Upper lobe of left lung (tissue), 6 donors: Measurements from ENCODE around the gene CUEDC1. TPM values are rescaled to one million over a fixed set of nuclear protein-coding genes. Genes with fewer than 3 reads are reported as not detected.

Experiments
- ATAC-seq, 2 donors: fragments of 200-7000 bp; cut with Tn5 transposase; one replicate each; pipeline ENCODE4 v1.9.1; 2022; ENCODE audit warnings: mild to moderate bottlenecking in 2 of 2, moderate library complexity in 2 of 2; ENCODE audit not compliant: low FRiP score in 2 of 2
- DNase-seq, 2 donors: peaks; one replicate each; pipeline ENCODE4 v3.0.0-alpha.2; 2019 to 2020
- H3K27ac ChIP-seq, 4 donors: fragments of 200-600 bp; sonication (generic); one replicate each; pipeline ENCODE4 v1.5.1; 2016 to 2019
- H3K27me3 ChIP-seq, 4 donors: fragments of 200-600 bp; sonication (generic); one replicate each; pipeline ENCODE4 v1.5.1; 2017 to 2019
- H3K36me3 ChIP-seq, 4 donors: fragments of 200-600 bp; sonication (generic); one replicate each; pipeline ENCODE4 v1.5.1; 2016 to 2019
- H3K4me1 ChIP-seq, 4 donors: fragments of 200-600 bp; sonication (generic); one replicate each; pipeline ENCODE4 v1.5.1; 2018 to 2019
- H3K4me3 ChIP-seq, 4 donors: fragments of 200-600 bp; sonication (generic); one replicate each; pipeline ENCODE4 v1.5.1; 2017 to 2019; ENCODE audit warnings: mild to moderate bottlenecking in 2 of 4, moderate library complexity in 1 of 4
- H3K9me3 ChIP-seq, 4 donors: fragments of 200-600 bp; sonication (generic); one replicate each; pipeline ENCODE4 v1.5.1; 2018 to 2019
- CTCF ChIP-seq, 6 experiments: fragments of 450-650 bp in 4 of 6; fragments of 200-600 bp in 2 of 6; sonication (generic) in 2 of 6; IDR thresholded peaks; one replicate each; pipeline ENCODE4 v1.5.1; 2016 to 2019; ENCODE audit warnings: antibody characterized with exemption in 6 of 6
- EP300 ChIP-seq, 4 donors: sonication (generic); formaldehyde crosslinking; IDR thresholded peaks; one replicate each; pipeline ENCODE4 v1.5.1; 2017; ENCODE audit warnings: antibody characterized with exemption in 4 of 4, control low read depth in 2 of 4
- POLR2A ChIP-seq, 4 donors: fragments of 450-650 bp; IDR thresholded peaks; one replicate each; pipeline ENCODE4 v1.5.1; 2016 to 2017; ENCODE audit warnings: antibody characterized with exemption in 4 of 4, mild to moderate bottlenecking in 2 of 4
- POLR2AphosphoS5 ChIP-seq, 2 donors: sonication (generic); formaldehyde crosslinking; IDR thresholded peaks; one replicate each; pipeline ENCODE4 v1.5.1; 2017; ENCODE audit warnings: antibody characterized with exemption in 2 of 2
- WGBS, 2 donors: methylation state at CpG; one replicate each; pipeline ENCODE4 v1.1.5; 2017 to 2018; 5-methylcytosine and 5-hydroxymethylcytosine counted together
- small RNA-seq, 4 donors: library from RNA; depleted of rRNA; stranded (forward); fragments of <200 nt; gene quantifications; one replicate each; pipeline ENCODE3, GENCODE V24; 2016
- total RNA-seq, 6 donors: library from RNA; depleted of rRNA in 4 of 6; stranded (reverse); fragments of >200 nt in 4 of 6; gene quantifications; one replicate each; pipeline versions ENCODE4 v1.1.0 to v1.2.1, GENCODE V29; 2016 to 2021
- donor health status: DM: no; HTN: no; CAD: no; lungs with moderate emphysema.
- donor health status: DM: no; HTN: yes; CAD: no; lungs with severe emphysema.

The CUEDC1 gene
- total RNA-seq, 6 donors from 2014 or later, result 33.3 to 119 (median 54.4) TPM

- H3K4me1 ChIP-seq, result peaks cover 8 to 18% (median 14%) of the 10 kb centered on the region in 4 donors
- 52 to 71% methylated on average over 1 of the region's 1 CpG for WGBS, 2 donors
Measured at GRCh38 chr17:57814421-57814820, 140.8 kb downstream of the CUEDC1 start.

GRCh38 chr17:57811638-57812280, 143.5 kb downstream of the CUEDC1 start:
- WGBS, 2 donors, result 54 to 57% methylated on average over 8 of the region's 8 CpGs
- Histone ChIP-seq H3K4me1 (peaks cover 8 to 18% (median 14%) of the 10 kb centered on the region in 4 donors), H3K27me3 (no peaks in the 10 kb centered on the region), H3K9me3 (no peaks in the 10 kb centered on the region), H3K4me3 (no peak overlapping the region), H3K27ac (no peak overlapping the region), H3K36me3 (no peaks in the 10 kb centered on the region)
- no peak for ATAC-seq
- TF ChIP-seq POLR2AphosphoS5 (IDR thresholded peaks at IDR 0.05) (no peak), POLR2A (IDR thresholded peaks at IDR 0.05) (no peak), EP300 (IDR thresholded peaks at IDR 0.05) (no peak), CTCF (IDR thresholded peaks at IDR 0.05) (no peak)
- no peak for DNase-seq

More at GRCh38 chr17:57814421-57814820, 140.8 kb downstream of the CUEDC1 start:
- Histone ChIP-seq H3K27ac (no peak overlapping the region), H3K27me3 (no peaks in the 10 kb centered on the region), H3K4me3 (no peak overlapping the region), H3K9me3 (no peaks in the 10 kb centered on the region), H3K36me3 (no peaks in the 10 kb centered on the region)
- no peak for DNase-seq
- TF ChIP-seq CTCF (IDR thresholded peaks at IDR 0.05) (no peak), POLR2A (IDR thresholded peaks at IDR 0.05) (no peak), EP300 (IDR thresholded peaks at IDR 0.05) (no peak), POLR2AphosphoS5 (IDR thresholded peaks at IDR 0.05) (no peak)
- ATAC-seq, result no peak

Small RNA genes lying within 50 kb of the gene (small RNA-seq; reads per million reads assigned to genes)
- 0 reads per million in 4 donors for gene AC015813.4

Other genes starting within 250 kb of the CUEDC1 start
- not detected for gene CCDC182, start 210.1 kb downstream of the CUEDC1 start, total RNA-seq
- gene MRPS23, start 105.4 kb downstream of the CUEDC1 start, total RNA-seq, result 10 to 100 TPM; 11.4 to 50.6 (median 19.1) TPM
- 10 to 100 TPM; 36.4 to 99.7 (median 72.5) TPM for gene VEZF1, start 32.8 kb upstream of the CUEDC1 start, total RNA-seq
- 100 to 1,000 TPM; 109 to 393 (median 160) TPM for gene SRSF1, start 51.8 kb upstream of the CUEDC1 start, total RNA-seq
- gene DYNLL2, start 128.0 kb upstream of the CUEDC1 start, total RNA-seq, result 10 to 100 TPM; 13.6 to 33.5 (median 29.1) TPM
- not detected for gene OR4D1, start 193.0 kb upstream of the CUEDC1 start, total RNA-seq
- not detected for gene OR4D2, start 211.6 kb upstream of the CUEDC1 start, total RNA-seq
- gene EPX, start 237.3 kb upstream of the CUEDC1 start, total RNA-seq, result under 1 TPM in 1 of 6 donors, not detected in 5; 0.10 TPM